Measurements from ENCODE around the gene ADAMTS12.

Gene ADAMTS12

GRCh38 chr5:33891788-33892619, at the start of gene ADAMTS12:
Gene ADAMTS12, minus strand, starts transcription at chr5:33891990. Its CDS starts 134 bp downstream, at chr5:33891856.
- peaks cover 34% of the 10 kb centered on the region for H3K27me3 Mint-ChIP-seq
- no peak within 1 kb of the TSS for H3K27ac Mint-ChIP-seq
- H3K4me3 Mint-ChIP-seq: peak within 1 kb of the TSS; percentile 4
- peaks cover 1% of the 10 kb centered on the region for H3K9me3 Mint-ChIP-seq
- no peak for DNase-seq (ENCODE audit: low spot score in 2 of 2)
- H3K4me1 Mint-ChIP-seq: no peaks in the 10 kb centered on the region
- ATAC-seq (ENCODE audit: low read depth): no peak
- no peaks in the 10 kb centered on the region for H3K36me3 Mint-ChIP-seq

- no peak for DNase-seq (ENCODE audit: low spot score in 2 of 2)
- no peak for ATAC-seq (ENCODE audit: low read depth)
- Mint-ChIP-seq H3K4me3 (no peak overlapping the region), H3K4me1 (no peaks in the 10 kb centered on the region), H3K27me3 (peaks cover 18% of the 10 kb centered on the region), H3K36me3 (no peaks in the 10 kb centered on the region), H3K9me3 (no peaks in the 10 kb centered on the region), H3K27ac (no peak overlapping the region)
Observed at GRCh38 chr5:33941090-33941489, 49.3 kb upstream of the ADAMTS12 start.

GRCh38 chr5:33939556-33940262, 47.9 kb upstream of the ADAMTS12 start:
- Mint-ChIP-seq H3K4me3 (no peak overlapping the region), H3K27ac (no peak overlapping the region), H3K36me3 (no peaks in the 10 kb centered on the region), H3K4me1 (no peaks in the 10 kb centered on the region), H3K9me3 (no peaks in the 10 kb centered on the region), H3K27me3 (peaks cover 18% of the 10 kb centered on the region)
- ATAC-seq (ENCODE audit: low read depth): no peak
- DNase-seq (ENCODE audit: low spot score in 2 of 2): no peak

GRCh38 chr5:33938881-33939280, 47.1 kb upstream of the ADAMTS12 start:
- H3K4me3 Mint-ChIP-seq: no peak overlapping the region
- ATAC-seq (ENCODE audit: low read depth) (no peak), DNase-seq (ENCODE audit: low spot score in 2 of 2) (no peak)
- H3K27me3 Mint-ChIP-seq: peaks cover 18% of the 10 kb centered on the region
- no peaks in the 10 kb centered on the region for H3K9me3 Mint-ChIP-seq
- H3K4me1 Mint-ChIP-seq: no peaks in the 10 kb centered on the region
- H3K27ac Mint-ChIP-seq: no peak overlapping the region
- no peaks in the 10 kb centered on the region for H3K36me3 Mint-ChIP-seq

GRCh38 chr5:33938507-33938796, 46.7 kb upstream of the ADAMTS12 start:
- Mint-ChIP-seq H3K27me3 (peaks cover 18% of the 10 kb centered on the region), H3K27ac (no peak overlapping the region)

GRCh38 chr5:33937707-33938506, 46.1 kb upstream of the ADAMTS12 start:
- DNase-seq (ENCODE audit: low spot score in 2 of 2): no peak
- peaks cover 18% of the 10 kb centered on the region for H3K27me3 Mint-ChIP-seq
- no peaks in the 10 kb centered on the region for H3K4me1 Mint-ChIP-seq
- no peak overlapping the region for H3K4me3 Mint-ChIP-seq
- H3K27ac Mint-ChIP-seq: no peak overlapping the region
- no peaks in the 10 kb centered on the region for H3K36me3 Mint-ChIP-seq
- no peak for ATAC-seq (ENCODE audit: low read depth)
- H3K9me3 Mint-ChIP-seq: no peaks in the 10 kb centered on the region

More at GRCh38 chr5:33938507-33938796, 46.7 kb upstream of the ADAMTS12 start:
- Mint-ChIP-seq H3K36me3 (no peaks in the 10 kb centered on the region), H3K9me3 (no peaks in the 10 kb centered on the region), H3K4me1 (no peaks in the 10 kb centered on the region), H3K4me3 (no peak overlapping the region)
- ATAC-seq (ENCODE audit: low read depth) (no peak), DNase-seq (ENCODE audit: low spot score in 2 of 2) (no peak)

GRCh38 chr5:33937017-33937706, 45.4 kb upstream of the ADAMTS12 start:
- H3K4me3 Mint-ChIP-seq: no peak overlapping the region
- DNase-seq (ENCODE audit: low spot score in 2 of 2) (no peak), ATAC-seq (ENCODE audit: low read depth) (no peak)
- no peaks in the 10 kb centered on the region for H3K36me3 Mint-ChIP-seq
- H3K27ac Mint-ChIP-seq: no peak overlapping the region
- no peaks in the 10 kb centered on the region for H3K4me1 Mint-ChIP-seq
- H3K27me3 Mint-ChIP-seq: peaks cover 17% of the 10 kb centered on the region
- H3K9me3 Mint-ChIP-seq: no peaks in the 10 kb centered on the region

GRCh38 chr5:33936381-33937016, 44.7 kb upstream of the ADAMTS12 start, which contains the start of gene RXFP3:
Gene RXFP3, plus strand, starts transcription at chr5:33936386. Its CDS starts 355 bp downstream, at chr5:33936741.
- no peaks in the 10 kb centered on the region for H3K4me1 Mint-ChIP-seq
- H3K4me3 Mint-ChIP-seq: no peak within 1 kb of the TSS
- no peak within 1 kb of the TSS for H3K27ac Mint-ChIP-seq
- no peaks in the 10 kb centered on the region for H3K9me3 Mint-ChIP-seq
- H3K27me3 Mint-ChIP-seq: peaks cover 20% of the 10 kb centered on the region
- DNase-seq (ENCODE audit: low spot score in 2 of 2) (no peak), ATAC-seq (ENCODE audit: low read depth) (no peak)
- H3K36me3 Mint-ChIP-seq: no peaks in the 10 kb centered on the region

- DNase-seq (ENCODE audit: low spot score in 2 of 2) (peak in 1 of 2 donors; percentile 27), ATAC-seq (ENCODE audit: low read depth) (peak; percentile 26)
- H3K4me3 Mint-ChIP-seq: no peak overlapping the region
- peaks cover 20% of the 10 kb centered on the region for H3K27me3 Mint-ChIP-seq
- no peak overlapping the region for H3K27ac Mint-ChIP-seq
- no peaks in the 10 kb centered on the region for H3K4me1 Mint-ChIP-seq
- no peaks in the 10 kb centered on the region for H3K9me3 Mint-ChIP-seq
- no peaks in the 10 kb centered on the region for H3K36me3 Mint-ChIP-seq
Observed at GRCh38 chr5:33936004-33936380, 44.2 kb upstream of the ADAMTS12 start.

- H3K9me3 Mint-ChIP-seq: no peaks in the 10 kb centered on the region
- no peak for ATAC-seq (ENCODE audit: low read depth)
- H3K27me3 Mint-ChIP-seq: peaks cover 15% of the 10 kb centered on the region
- no peak for DNase-seq (ENCODE audit: low spot score in 2 of 2)
- H3K4me3 Mint-ChIP-seq: no peak overlapping the region
- H3K27ac Mint-ChIP-seq: no peak overlapping the region
- no peaks in the 10 kb centered on the region for H3K4me1 Mint-ChIP-seq
- no peaks in the 10 kb centered on the region for H3K36me3 Mint-ChIP-seq
Observed at GRCh38 chr5:33934176-33934575, 42.4 kb upstream of the ADAMTS12 start.

- no peak overlapping the region for H3K4me3 Mint-ChIP-seq
Observed at GRCh38 chr5:33933723-33934169, 42.0 kb upstream of the ADAMTS12 start.

GRCh38 chr5:33931136-33931535, 39.3 kb upstream of the ADAMTS12 start:
- H3K9me3 Mint-ChIP-seq: no peaks in the 10 kb centered on the region
- H3K4me1 Mint-ChIP-seq: peaks cover 4% of the 10 kb centered on the region
- peaks cover 9% of the 10 kb centered on the region for H3K27me3 Mint-ChIP-seq
- DNase-seq (ENCODE audit: low spot score in 2 of 2) (no peak), ATAC-seq (ENCODE audit: low read depth) (no peak)
- no peaks in the 10 kb centered on the region for H3K36me3 Mint-ChIP-seq
- H3K27ac Mint-ChIP-seq: no peak overlapping the region
- H3K4me3 Mint-ChIP-seq: no peak overlapping the region

More at GRCh38 chr5:33933723-33934169, 42.0 kb upstream of the ADAMTS12 start:
- DNase-seq (ENCODE audit: low spot score in 2 of 2) (no peak), ATAC-seq (ENCODE audit: low read depth) (no peak)
- Mint-ChIP-seq H3K36me3 (no peaks in the 10 kb centered on the region), H3K4me1 (no peaks in the 10 kb centered on the region), H3K27ac (no peak overlapping the region), H3K27me3 (peaks cover 15% of the 10 kb centered on the region), H3K9me3 (no peaks in the 10 kb centered on the region)

Measured in memory B cell (primary cell).